HepG2 (cell line): ENCODE results near the gene ATG7.

Experiments
- AHDC1 ChIP-seq: sonication (generic); formaldehyde crosslinking; IDR thresholded peaks from 2 replicates; pipeline ENCODE4 v1.5.1; 2020; ENCODE audit warnings: mild to moderate bottlenecking, missing genetic modification reagents, borderline replicate concordance
- EP300 ChIP-seq, 3 experiments: sonication (generic) in 1 of 3; formaldehyde crosslinking in 1 of 3; IDR thresholded peaks; 2 replicates each; pipeline versions ENCODE4 v1.5.1 to v1.6.1; 2011 to 2020; ENCODE audit warnings: low read depth in 2 of 3, low read length in 2 of 3, borderline replicate concordance in 1 of 3, improper control_type of control experiment in 1 of 3, mild to moderate bottlenecking in 1 of 3, missing genetic modification reagents in 1 of 3, moderate library complexity in 1 of 3
- THAP11 ChIP-seq: IDR thresholded peaks from 2 replicates; pipeline ENCODE4 v1.6.1; 2016; ENCODE audit warnings: missing biosample characterization, missing genetic modification reagents

DNA sequence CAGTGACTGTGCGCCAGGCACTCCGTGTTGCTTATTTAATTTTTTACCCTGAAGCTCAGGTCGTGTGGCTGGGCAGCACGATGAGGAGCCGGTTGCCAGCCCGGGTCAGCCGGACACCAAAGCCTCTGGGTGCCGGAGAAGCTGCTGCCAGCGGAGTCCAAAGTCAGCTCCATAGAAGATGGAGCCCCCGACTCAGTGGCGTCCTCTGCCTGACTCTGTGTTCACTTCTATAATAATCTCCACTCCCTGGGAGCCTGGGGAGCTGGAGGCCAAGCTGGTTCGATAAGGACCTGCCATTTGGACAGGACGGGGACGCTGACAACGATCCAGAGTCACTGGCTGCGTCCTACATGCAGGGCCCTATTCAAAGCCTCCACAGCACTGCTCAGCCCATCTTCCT lies 292.9 kb downstream of the ATG7 start:
- no peak for TF ChIP-seq THAP11 (CRISPR knock-in tag)
- TF ChIP-seq EP300 (IDR thresholded peaks at IDR 0.05; ENCODE audit: low read depth in 2 of 2, low read length in 2 of 2) = no peak
- TF ChIP-seq EP300 (CRISPR knock-in tag; IDR thresholded peaks at IDR 0.05; ENCODE audit: borderline replicate concordance) = no peak
- no peak for TF ChIP-seq AHDC1
